AG04450 (cell line): Measurements from ENCODE around the gene PGP. TPM values are rescaled to one million over a fixed set of nuclear protein-coding genes. Genes with fewer than 3 reads are reported as not detected.
A peak's percentile ranks its signal among the peaks of the same experiment; 100 is the strongest.

Source experiments
- CTCF ChIA-PET: fragments of 300-600, 350-600 bp; formaldehyde crosslinking; extraction: SDS; loops from one replicate; lab custom pipeline; 2022; ENCODE audit warnings: antibody characterized with exemption, inconsistent platforms; lab: Charles Lee
- POLR2A ChIA-PET: fragments of 350-600 bp; formaldehyde crosslinking; extraction: SDS; loops from one replicate; lab custom pipeline; 2021; ENCODE audit warnings: antibody characterized with exemption, inconsistent platforms; lab: Yijun Ruan, JAX
- DNase-seq: peaks from one replicate; pipeline ENCODE4 v3.0.0-alpha.2; 2011; ENCODE audit warnings: low read depth, low spot score
- H3K27ac ChIP-seq: one replicate; pipeline ENCODE4 v1.5.1; 2012; ENCODE audit warnings: low read depth, low read length, control low read depth
- H3K27me3 ChIP-seq: one replicate; pipeline ENCODE4 v1.6.0; 2012; ENCODE audit warnings: low read length; ENCODE audit not compliant: control insufficient read depth, insufficient read depth
- H3K4me3 ChIP-seq: 2 replicates; pipeline ENCODE4 v1.5.1; 2011; ENCODE audit warnings: mild to moderate bottlenecking, low read depth, low read length, control low read depth
- H3K9me3 ChIP-seq: 2 replicates; pipeline ENCODE4 v1.5.1; 2012; ENCODE audit warnings: low read length; ENCODE audit not compliant: control insufficient read depth, insufficient read depth
- CTCF ChIP-seq: IDR thresholded peaks from 2 replicates; pipeline ENCODE4 v1.5.1; 2011; ENCODE audit warnings: low read depth, low read length, control low read depth, inconsistent platforms
- polyA plus RNA-seq: library from polyadenylated mRNA; depleted of rRNA; stranded (reverse); fragments of >200 nt; gene quantifications from 2 replicates; pipeline ENCODE4 v1.2.3, GENCODE V29; 2011

Gene PGP
- polyA plus RNA-seq, 1 experiment, result 3.6 TPM

GRCh38 chr16:2195322-2196161 lies 19.1 kb downstream of the PGP start:
- no peak for DNase-seq
- H3K9me3 ChIP-seq, result peaks cover 6% of the 10 kb centered on the region
- no peak overlapping the region; the same call in 1 of the 2 replicates for H3K4me3 ChIP-seq
- POLR2A ChIA-PET, result interaction anchor here (1.1 to 3.4 kb wide), 2 partner anchors 8 to 41 kb away, joined by 3 to 16 read pairs; partner anchors contain the start of gene TRAF7
- no peak for TF ChIP-seq CTCF
- no peak overlapping the region for H3K27ac ChIP-seq
- CTCF ChIA-PET, result no interaction called here
- H3K27me3 ChIP-seq, result peaks cover 64% of the 10 kb centered on the region

- Histone ChIP-seq H3K4me3 (no peak overlapping the region), H3K27me3 (peaks cover 58% of the 10 kb centered on the region), H3K9me3 (peaks cover 3% of the 10 kb centered on the region; the same call in 1 of the 2 replicates), H3K27ac (no peak overlapping the region)
- ChIA-PET CTCF (no interaction called here), POLR2A (interaction anchor here (0.6 to 3.4 kb wide), 3 partner anchors 9 to 40 kb away, joined by 3 to 16 read pairs (median 7); partner anchors contain the start of gene TRAF7)
- no peak for DNase-seq
- TF ChIP-seq CTCF, result peak; percentile 41
Measured at GRCh38 chr16:2194852-2195321, 19.8 kb downstream of the PGP start.

GRCh38 chr16:2194166-2194834 lies 20.3 kb downstream of the PGP start:
- H3K4me3 ChIP-seq, result no peak overlapping the region
- H3K27ac ChIP-seq, result no peak overlapping the region
- CTCF ChIA-PET, result no interaction called here
- POLR2A ChIA-PET, result interaction anchor here (0.6 to 3.4 kb wide), 2 partner anchors 36 to 39 kb away, joined by 7 to 16 read pairs; partner anchors contain the start of gene TRAF7
- DNase-seq, result no peak
- H3K27me3 ChIP-seq, result peaks cover 52% of the 10 kb centered on the region
- no peak for TF ChIP-seq CTCF
- peaks cover 3% of the 10 kb centered on the region; the same call in 1 of the 2 replicates for H3K9me3 ChIP-seq

GRCh38 chr16:2191446-2191706 lies 23.3 kb downstream of the PGP start:
- ChIA-PET POLR2A (interaction anchor here (1.8 kb wide), 1 partner anchor 36 kb away, joined by 8 read pairs; the partner anchor contains the start of gene TRAF7), CTCF (no interaction called here)
- TF ChIP-seq CTCF, result no peak
- H3K27ac ChIP-seq, result no peak overlapping the region
- peaks cover 3% of the 10 kb centered on the region; the same call in 1 of the 2 replicates for H3K9me3 ChIP-seq
- DNase-seq, result no peak
- no peak overlapping the region for H3K4me3 ChIP-seq
- peaks cover 26% of the 10 kb centered on the region for H3K27me3 ChIP-seq
